ENCODE measurements around the gene CFAP61. TPM values are rescaled to one million over a fixed set of nuclear protein-coding genes. Genes with fewer than 3 reads are reported as not detected.
"Not testable (repeated sequence)": the region's sequence is repeated elsewhere in the genome, so short reads cannot be mapped to it uniquely, and the experiment has no call there.

CFAP61 gene
- total RNA-seq, 1 experiment from 2014 or later, result 0.28 TPM

DNA sequence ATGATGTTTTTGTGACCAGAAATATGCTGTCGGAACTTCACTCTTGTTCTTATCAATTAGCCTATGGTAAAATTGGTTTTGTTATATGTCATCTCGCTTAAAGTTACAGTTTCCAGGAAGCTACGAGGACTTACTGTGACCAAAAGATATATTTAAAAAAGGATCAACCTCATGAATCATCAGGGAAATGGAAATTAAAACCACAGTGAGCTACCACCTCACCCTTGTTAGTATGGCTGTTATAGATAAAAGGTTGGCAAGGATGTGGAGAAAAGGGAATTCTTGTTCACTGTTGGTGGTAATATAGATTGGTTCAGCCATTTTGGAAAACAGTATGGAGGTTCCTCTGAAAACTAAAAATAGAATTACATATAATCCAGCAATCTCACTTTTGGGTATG is 301.2 kb downstream of the CFAP61 start:
- no TSS peak for BruUV-seq (replicated peaks)
- no peak for TF ChIP-seq SIN3A (IDR thresholded peaks at IDR 0.05; ENCODE audit: borderline replicate concordance, insufficient read depth, low read depth, low read length)
- no peak for TF ChIP-seq POLR2AphosphoS5 (IDR thresholded peaks at IDR 0.05; ENCODE audit: low read depth, low read length)
- TF ChIP-seq, protein P1, sequence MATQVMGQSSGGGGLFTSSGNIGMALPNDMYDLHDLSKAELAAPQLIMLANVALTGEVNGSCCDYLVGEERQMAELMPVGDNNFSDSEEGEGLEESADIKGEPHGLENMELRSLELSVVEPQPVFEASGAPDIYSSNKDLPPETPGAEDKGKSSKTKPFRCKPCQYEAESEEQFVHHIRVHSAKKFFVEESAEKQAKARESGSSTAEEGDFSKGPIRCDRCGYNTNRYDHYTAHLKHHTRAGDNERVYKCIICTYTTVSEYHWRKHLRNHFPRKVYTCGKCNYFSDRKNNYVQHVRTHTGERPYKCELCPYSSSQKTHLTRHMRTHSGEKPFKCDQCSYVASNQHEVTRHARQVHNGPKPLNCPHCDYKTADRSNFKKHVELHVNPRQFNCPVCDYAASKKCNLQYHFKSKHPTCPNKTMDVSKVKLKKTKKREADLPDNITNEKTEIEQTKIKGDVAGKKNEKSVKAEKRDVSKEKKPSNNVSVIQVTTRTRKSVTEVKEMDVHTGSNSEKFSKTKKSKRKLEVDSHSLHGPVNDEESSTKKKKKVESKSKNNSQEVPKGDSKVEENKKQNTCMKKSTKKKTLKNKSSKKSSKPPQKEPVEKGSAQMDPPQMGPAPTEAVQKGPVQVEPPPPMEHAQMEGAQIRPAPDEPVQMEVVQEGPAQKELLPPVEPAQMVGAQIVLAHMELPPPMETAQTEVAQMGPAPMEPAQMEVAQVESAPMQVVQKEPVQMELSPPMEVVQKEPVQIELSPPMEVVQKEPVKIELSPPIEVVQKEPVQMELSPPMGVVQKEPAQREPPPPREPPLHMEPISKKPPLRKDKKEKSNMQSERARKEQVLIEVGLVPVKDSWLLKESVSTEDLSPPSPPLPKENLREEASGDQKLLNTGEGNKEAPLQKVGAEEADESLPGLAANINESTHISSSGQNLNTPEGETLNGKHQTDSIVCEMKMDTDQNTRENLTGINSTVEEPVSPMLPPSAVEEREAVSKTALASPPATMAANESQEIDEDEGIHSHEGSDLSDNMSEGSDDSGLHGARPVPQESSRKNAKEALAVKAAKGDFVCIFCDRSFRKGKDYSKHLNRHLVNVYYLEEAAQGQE (IDR thresholded peaks at IDR 0.05; ENCODE audit: insufficient read depth in 1 of 2, low read depth in 2 of 2, low read length in 1 of 2), result no peak
- no peak for TF ChIP-seq TCF7L2 (IDR thresholded peaks at IDR 0.05; ENCODE audit: low read depth, low read length)
- TF ChIP-seq, protein P2, sequence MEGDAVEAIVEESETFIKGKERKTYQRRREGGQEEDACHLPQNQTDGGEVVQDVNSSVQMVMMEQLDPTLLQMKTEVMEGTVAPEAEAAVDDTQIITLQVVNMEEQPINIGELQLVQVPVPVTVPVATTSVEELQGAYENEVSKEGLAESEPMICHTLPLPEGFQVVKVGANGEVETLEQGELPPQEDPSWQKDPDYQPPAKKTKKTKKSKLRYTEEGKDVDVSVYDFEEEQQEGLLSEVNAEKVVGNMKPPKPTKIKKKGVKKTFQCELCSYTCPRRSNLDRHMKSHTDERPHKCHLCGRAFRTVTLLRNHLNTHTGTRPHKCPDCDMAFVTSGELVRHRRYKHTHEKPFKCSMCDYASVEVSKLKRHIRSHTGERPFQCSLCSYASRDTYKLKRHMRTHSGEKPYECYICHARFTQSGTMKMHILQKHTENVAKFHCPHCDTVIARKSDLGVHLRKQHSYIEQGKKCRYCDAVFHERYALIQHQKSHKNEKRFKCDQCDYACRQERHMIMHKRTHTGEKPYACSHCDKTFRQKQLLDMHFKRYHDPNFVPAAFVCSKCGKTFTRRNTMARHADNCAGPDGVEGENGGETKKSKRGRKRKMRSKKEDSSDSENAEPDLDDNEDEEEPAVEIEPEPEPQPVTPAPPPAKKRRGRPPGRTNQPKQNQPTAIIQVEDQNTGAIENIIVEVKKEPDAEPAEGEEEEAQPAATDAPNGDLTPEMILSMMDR (IDR thresholded peaks at IDR 0.05), result no peak
- ChIA-PET CTCF (no interaction called here), POLR2A (no interaction called here)
- no peak for DNase-seq (ENCODE audit: low read depth, low spot score)
- H3K27ac ChIP-seq (ENCODE audit: low read length), result no peak overlapping the region
- no peaks in the 10 kb centered on the region for H3K9me3 ChIP-seq (ENCODE audit: control insufficient read depth, insufficient read depth, low read depth, low read length)
- H3K27me3 ChIP-seq (ENCODE audit: control insufficient read depth, insufficient read depth, low read length), result no peaks in the 10 kb centered on the region
- H3K4me1 ChIP-seq (ENCODE audit: control insufficient read depth, insufficient read depth, low read length), result no peaks in the 10 kb centered on the region
- H3K36me3 ChIP-seq (ENCODE audit: control insufficient read depth, insufficient read depth, low read length), result no peaks in the 10 kb centered on the region
- no peak for ATAC-seq
- no peak overlapping the region for H3K4me3 ChIP-seq (ENCODE audit: low read depth in 2 of 2, low read length in 2 of 2)
- in situ Hi-C loops (cut with HindIII; ENCODE audit: low pct_unique_long_range_greater_than_20kb, low sequenced_read_pairs), result no loop called here
- intact Hi-C loops (cut with micrococcal nuclease; ENCODE audit: unreplicated experiment), result no loop called here

DNA sequence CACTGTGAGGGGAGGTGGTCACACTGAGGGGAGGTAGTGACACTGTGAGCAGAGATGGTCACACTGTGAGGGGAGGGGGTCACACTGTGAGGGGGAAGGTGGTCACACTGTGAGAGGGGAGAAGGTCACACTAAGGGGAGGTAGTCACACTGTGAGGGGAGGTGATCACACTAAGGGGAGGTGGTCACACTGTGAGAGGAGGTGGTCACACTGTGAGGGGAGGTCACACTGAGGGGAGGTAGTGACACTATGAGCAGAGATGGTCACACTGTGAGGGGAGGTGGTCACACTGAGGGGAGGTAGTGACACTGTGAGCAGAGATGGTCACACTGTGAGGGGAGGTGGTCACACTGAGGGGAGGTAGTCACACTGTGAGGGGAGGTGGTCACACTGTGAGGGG is 303.2 kb downstream of the CFAP61 start:
- H3K4me3 ChIP-seq (ENCODE audit: low read depth in 2 of 2, low read length in 2 of 2); intact Hi-C loops (cut with micrococcal nuclease; ENCODE audit: unreplicated experiment); ATAC-seq; H3K4me1 ChIP-seq (ENCODE audit: control insufficient read depth, insufficient read depth, low read length); BruUV-seq (replicated peaks); H3K27ac ChIP-seq (ENCODE audit: low read length); POLR2A ChIA-PET; in situ Hi-C loops (cut with HindIII; ENCODE audit: low pct_unique_long_range_greater_than_20kb, low sequenced_read_pairs); H3K36me3 ChIP-seq (ENCODE audit: control insufficient read depth, insufficient read depth, low read length); H3K9me3 ChIP-seq (ENCODE audit: control insufficient read depth, insufficient read depth, low read depth, low read length); DNase-seq (ENCODE audit: low read depth, low spot score); H3K27me3 ChIP-seq (ENCODE audit: control insufficient read depth, insufficient read depth, low read length); CTCF ChIA-PET: not testable (repeated sequence)

DNA sequence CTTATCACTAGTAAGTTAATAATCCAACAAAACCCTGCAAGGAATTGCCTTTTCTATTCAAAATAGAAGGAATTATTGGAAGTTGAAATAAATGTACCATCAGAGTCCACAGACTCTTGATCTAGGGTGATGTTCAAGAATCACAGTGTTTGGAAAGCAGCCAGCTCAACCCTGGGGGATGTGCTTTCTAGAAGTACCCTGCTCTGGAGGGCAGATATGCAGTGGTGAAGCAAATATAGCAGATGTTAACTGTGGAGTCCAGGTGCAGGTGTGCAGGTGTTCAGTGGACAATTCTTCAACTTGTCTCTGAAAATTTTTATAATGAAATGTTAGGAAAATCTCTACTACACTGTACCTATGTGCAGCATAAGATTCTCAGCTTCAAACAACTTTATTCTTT is 306.5 kb downstream of the CFAP61 start:
- Histone ChIP-seq H3K4me3 (ENCODE audit: low read depth in 2 of 2, low read length in 2 of 2) (no peak overlapping the region), H3K27me3 (ENCODE audit: control insufficient read depth, insufficient read depth, low read length) (peaks cover 24% of the 10 kb centered on the region), H3K36me3 (ENCODE audit: control insufficient read depth, insufficient read depth, low read length) (no peaks in the 10 kb centered on the region), H3K9me3 (ENCODE audit: control insufficient read depth, insufficient read depth, low read depth, low read length) (no peaks in the 10 kb centered on the region), H3K4me1 (ENCODE audit: control insufficient read depth, insufficient read depth, low read length) (no peaks in the 10 kb centered on the region), H3K27ac (ENCODE audit: low read length) (no peak overlapping the region)
- ATAC-seq, result no peak
- no TSS peak for BruUV-seq (replicated peaks)
- TF ChIP-seq POLR2AphosphoS5 (IDR thresholded peaks at IDR 0.05; ENCODE audit: low read depth, low read length) (no peak), SIN3A (IDR thresholded peaks at IDR 0.05; ENCODE audit: borderline replicate concordance, insufficient read depth, low read depth, low read length) (no peak), TCF7L2 (IDR thresholded peaks at IDR 0.05; ENCODE audit: low read depth, low read length) (no peak)
- TF ChIP-seq, protein P1 (IDR thresholded peaks at IDR 0.05; ENCODE audit: insufficient read depth in 1 of 2, low read depth in 2 of 2, low read length in 1 of 2), result no peak
- TF ChIP-seq, protein P2 (IDR thresholded peaks at IDR 0.05), result no peak
- intact Hi-C loops (cut with micrococcal nuclease; ENCODE audit: unreplicated experiment), result no loop called here
- CTCF ChIA-PET, result no interaction called here
- POLR2A ChIA-PET, result interaction anchor here (0.6 kb wide), 1 partner anchor 1745 kb away, joined by 3 read pairs; no protein-coding TSS in a partner anchor
- no peak for DNase-seq (ENCODE audit: low read depth, low spot score)
- in situ Hi-C loops (cut with HindIII; ENCODE audit: low pct_unique_long_range_greater_than_20kb, low sequenced_read_pairs), result no loop called here
